Peyer's patch (tissue), 4 donors: ENCODE data around the gene PSMA8. TPM values are rescaled to one million over a fixed set of nuclear protein-coding genes. Genes with fewer than 3 reads are reported as not detected.

ENCODE experiments used
- DNase-seq, 3 donors: peaks; one replicate each; pipeline ENCODE4 v3.0.0-alpha.2; 2017 to 2019
- H3K27ac ChIP-seq, 4 donors: fragments of 200-600 bp; sonication (generic); one replicate each; pipeline ENCODE4 v1.5.1; 2016 to 2019
- H3K27me3 ChIP-seq, 2 donors: fragments of 200-600 bp; sonication (generic); one replicate each; pipeline ENCODE4 v1.5.1; 2019
- H3K36me3 ChIP-seq, 3 donors: fragments of 200-600 bp; sonication (generic); one replicate each; pipeline ENCODE4 v1.5.1; 2016 to 2019
- H3K4me1 ChIP-seq, 4 donors: fragments of 200-600 bp; sonication (generic); one replicate each; pipeline ENCODE4 v1.5.1; 2016 to 2019
- H3K4me3 ChIP-seq, 4 donors: fragments of 200-600 bp; sonication (generic); 1 replicate in 3 of 4; 2 replicates in 1 of 4; pipeline ENCODE4 v1.5.1; 2016 to 2019; ENCODE audit warnings: mild to moderate bottlenecking in 1 of 4
- H3K9me3 ChIP-seq, 4 donors: fragments of 200-600 bp; sonication (generic); one replicate each; pipeline ENCODE4 v1.5.1; 2016 to 2019; ENCODE audit warnings: mild to moderate bottlenecking in 1 of 4
- CTCF ChIP-seq, 6 experiments: fragments of 450-650 bp in 4 of 6; fragments of 200-600 bp in 2 of 6; sonication (generic) in 1 of 6; IDR thresholded peaks; one replicate each; pipeline ENCODE4 v1.5.1; 2017 to 2019; ENCODE audit warnings: antibody characterized with exemption in 6 of 6, mild to moderate bottlenecking in 3 of 6, moderate library complexity in 1 of 6
- POLR2A ChIP-seq, 2 donors: fragments of 450-650 bp; IDR thresholded peaks; one replicate each; pipeline ENCODE4 v1.5.1; 2017; ENCODE audit warnings: antibody characterized with exemption in 2 of 2, mild to moderate bottlenecking in 2 of 2, moderate library complexity in 2 of 2
- total RNA-seq, 4 donors: library from RNA; depleted of rRNA; stranded (reverse); fragments of >200 nt; gene quantifications; one replicate each; pipeline ENCODE4 v1.1.0, GENCODE V29; 2016

PSMA8 gene
- total RNA-seq, 4 donors from 2014 or later: not detected

- Histone ChIP-seq H3K9me3 (no peaks in the 10 kb centered on the region), H3K36me3 (no peaks in the 10 kb centered on the region), H3K4me3 (no peak overlapping the region), H3K4me1 (no peaks in the 10 kb centered on the region), H3K27ac (no peak overlapping the region), H3K27me3 (no peaks in the 10 kb centered on the region)
- no peak for DNase-seq
- no peak for TF ChIP-seq POLR2A (IDR thresholded peaks at IDR 0.05)
Measured at GRCh38 chr18:26176134-26176533, 42.5 kb downstream of the PSMA8 start.

DNA sequence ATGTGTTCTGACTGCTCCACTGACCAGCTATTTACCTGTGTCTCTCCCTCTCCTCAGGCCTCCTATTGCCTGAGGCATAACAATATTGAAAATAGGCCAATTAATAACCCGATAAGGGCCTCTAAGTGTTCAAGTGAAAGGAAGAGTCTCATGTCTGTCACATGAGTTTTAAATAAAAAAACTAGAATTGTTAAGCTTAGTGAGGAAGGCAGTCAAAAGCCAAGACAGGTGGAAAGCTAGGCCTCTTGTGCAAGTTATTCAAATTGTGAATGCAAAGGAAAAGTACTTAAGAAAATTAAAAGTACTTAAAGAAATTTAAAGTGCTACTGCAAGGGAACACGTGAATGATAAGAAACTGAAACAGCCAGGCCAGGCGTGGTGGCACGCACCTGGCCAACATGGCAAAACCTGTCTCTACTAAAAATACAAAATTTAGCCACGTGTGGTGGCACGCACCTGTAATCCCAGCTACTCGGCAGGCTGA is 47.7 kb downstream of the PSMA8 start:
- H3K4me3 ChIP-seq: no peak overlapping the region
- peak in 2 of 3 donors; percentile 39 to 62 for DNase-seq
- no peaks in the 10 kb centered on the region for H3K36me3 ChIP-seq
- peaks cover 0 to 3% (median 0%) of the 10 kb centered on the region in 4 donors for H3K4me1 ChIP-seq
- peak overlapping the region in 1 of 4 donors; percentile 49 for H3K27ac ChIP-seq
- no peaks in the 10 kb centered on the region for H3K27me3 ChIP-seq
- H3K9me3 ChIP-seq: no peaks in the 10 kb centered on the region
- TF ChIP-seq CTCF (IDR thresholded peaks at IDR 0.05): no peak
- no peak for TF ChIP-seq POLR2A (IDR thresholded peaks at IDR 0.05)

DNA sequence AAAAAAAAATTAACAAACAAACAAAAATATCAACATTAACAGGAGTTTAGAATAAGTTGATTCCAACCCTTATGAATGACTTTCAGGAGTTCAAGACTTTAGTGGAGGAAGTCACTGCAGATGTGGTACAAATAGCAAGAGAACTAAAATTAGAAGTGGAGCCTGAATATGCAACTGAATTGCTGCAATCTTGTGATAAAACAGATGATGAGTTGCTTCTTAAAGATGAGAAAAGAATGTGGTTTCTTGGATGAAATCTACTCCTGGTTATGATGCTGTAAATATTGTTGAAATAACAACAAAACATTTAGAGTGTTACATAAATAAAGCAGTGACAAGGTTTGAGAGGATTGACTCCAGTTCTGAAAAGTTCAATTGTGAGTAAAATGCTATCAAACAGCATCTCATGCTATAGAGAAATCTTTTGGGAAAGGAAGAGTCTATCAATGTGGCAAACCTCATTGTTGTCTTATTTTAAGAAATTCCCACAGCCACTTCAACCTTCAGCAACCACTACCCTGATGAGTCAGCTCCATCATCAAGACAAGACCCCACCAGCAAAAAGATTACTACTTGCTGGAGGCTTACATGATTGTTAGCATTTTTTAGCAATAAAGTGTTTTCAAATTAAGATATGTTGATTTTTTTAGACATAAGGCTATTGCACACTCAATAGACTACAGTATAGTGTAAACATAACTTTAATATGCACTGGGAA is 49.9 kb downstream of the PSMA8 start:
- no peak overlapping the region for H3K4me3 ChIP-seq
- no peak for DNase-seq
- H3K27me3 ChIP-seq: no peaks in the 10 kb centered on the region
- no peaks in the 10 kb centered on the region for H3K9me3 ChIP-seq
- H3K36me3 ChIP-seq: no peaks in the 10 kb centered on the region
- no peak overlapping the region for H3K27ac ChIP-seq
- TF ChIP-seq POLR2A (IDR thresholded peaks at IDR 0.05) (no peak), CTCF (IDR thresholded peaks at IDR 0.05) (no peak)
- peaks cover 0 to 3% (median 0%) of the 10 kb centered on the region in 4 donors for H3K4me1 ChIP-seq

GRCh38 chr18:26185267-26185666 is 51.6 kb downstream of the PSMA8 start:
- Histone ChIP-seq H3K27ac (no peak overlapping the region), H3K36me3 (no peaks in the 10 kb centered on the region), H3K9me3 (no peaks in the 10 kb centered on the region), H3K27me3 (no peaks in the 10 kb centered on the region), H3K4me3 (no peak overlapping the region), H3K4me1 (peaks cover 0 to 3% (median 0%) of the 10 kb centered on the region in 4 donors)
- TF ChIP-seq CTCF (IDR thresholded peaks at IDR 0.05) (peak in 2 of 6 experiments; percentile 7 to 40), POLR2A (IDR thresholded peaks at IDR 0.05) (no peak)
- DNase-seq: no peak

DNA sequence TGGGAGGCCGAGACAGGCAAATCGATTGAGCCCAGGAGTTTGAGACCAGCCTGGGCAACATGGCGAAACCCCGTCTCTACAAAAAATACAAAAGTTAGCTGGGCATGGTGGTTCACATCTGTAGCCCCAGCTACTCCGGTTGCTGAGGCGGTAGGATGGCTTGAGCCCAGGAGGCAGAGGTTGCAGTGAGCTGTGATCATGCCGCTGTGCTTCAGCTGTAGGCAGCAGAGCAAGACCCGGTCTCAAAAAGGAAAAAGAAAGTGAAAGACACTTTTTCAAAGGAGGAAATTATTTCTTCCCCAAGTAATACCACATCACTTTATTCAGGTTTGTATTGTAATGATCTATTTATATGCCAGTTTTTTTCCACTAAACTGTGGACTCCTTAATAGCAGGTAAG is 56.8 kb downstream of the PSMA8 start:
- peak overlapping the region in 2 of 4 donors; percentile 52 to 64 for H3K27ac ChIP-seq
- H3K4me1 ChIP-seq: no peaks in the 10 kb centered on the region
- no peak for TF ChIP-seq CTCF (IDR thresholded peaks at IDR 0.05)
- TF ChIP-seq POLR2A (IDR thresholded peaks at IDR 0.05): no peak
- H3K36me3 ChIP-seq: no peaks in the 10 kb centered on the region
- no peak overlapping the region for H3K4me3 ChIP-seq
- peak in 2 of 3 donors; percentile 66 to 82 for DNase-seq
- H3K9me3 ChIP-seq: no peaks in the 10 kb centered on the region
- H3K27me3 ChIP-seq: no peaks in the 10 kb centered on the region

- no peak for DNase-seq
- H3K27me3 ChIP-seq: no peaks in the 10 kb centered on the region
- H3K4me1 ChIP-seq: no peaks in the 10 kb centered on the region
- no peak for TF ChIP-seq POLR2A (IDR thresholded peaks at IDR 0.05)
- no peak for TF ChIP-seq CTCF (IDR thresholded peaks at IDR 0.05)
- H3K4me3 ChIP-seq: no peak overlapping the region
- H3K36me3 ChIP-seq: no peaks in the 10 kb centered on the region
- H3K27ac ChIP-seq: no peak overlapping the region
- H3K9me3 ChIP-seq: no peaks in the 10 kb centered on the region
Measured at GRCh38 chr18:26192233-26192632, 58.6 kb downstream of the PSMA8 start.
